ENCODE results near the gene SUN5. TPM values are rescaled to one million over a fixed set of nuclear protein-coding genes. Genes with fewer than 3 reads are reported as not detected.
"Not testable (repeated sequence)": the region's sequence is repeated elsewhere in the genome, so short reads cannot be mapped to it uniquely, and the experiment has no call there.

SUN5 gene
- polyA plus RNA-seq, 2 of the 4 experiments (the other 2 are of a cell fraction): not detected

DNA sequence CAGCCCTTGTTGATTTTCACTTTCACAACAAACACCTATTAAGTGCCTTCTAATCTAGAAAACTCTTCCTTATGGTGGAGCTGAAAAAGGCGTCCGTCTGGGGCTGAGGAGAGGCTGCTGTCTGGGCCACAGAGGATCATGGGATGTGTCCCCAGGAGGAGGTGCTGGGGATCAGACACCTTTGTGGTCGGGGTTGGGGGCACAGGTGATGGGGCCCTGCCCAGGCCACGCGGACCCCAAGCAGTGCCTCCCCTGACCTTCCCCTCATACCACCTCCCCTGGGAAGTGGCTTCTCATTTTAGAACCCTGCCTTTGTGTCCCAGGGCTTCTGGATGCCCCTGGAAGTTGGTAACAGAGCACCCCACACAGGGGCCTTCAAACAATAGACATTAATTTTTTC, 41.1 kb downstream of the SUN5 start:
- H3K4me1 ChIP-seq: no peaks in the 10 kb centered on the region
- no peak for TF ChIP-seq POLR2AphosphoS2 (conservative IDR thresholded peaks at IDR 0.05; ENCODE audit: low read length)
- H3K9me3 ChIP-seq: no peaks in the 10 kb centered on the region
- FAIRE-seq (no peak), ATAC-seq (no peak), DNase-seq (ENCODE audit: low read depth in 1 of 2, low spot score in 1 of 2) (no peak)
- no peak overlapping the region for H3K4me2 ChIP-seq
- WGBS (ENCODE audit: missing lambda C conversion rate): 56% methylated on average over 5 of the region's 5 CpGs
- H3K27ac ChIP-seq: no peak overlapping the region
- H3K4me3 ChIP-seq: no peak overlapping the region
- ChIA-PET CTCF (interaction anchor here (0.6 to 1.0 kb wide), 2 partner anchors 10 to 42 kb away, joined by 3 read pairs; no protein-coding TSS in a partner anchor), POLR2A (no interaction called here)

DNA sequence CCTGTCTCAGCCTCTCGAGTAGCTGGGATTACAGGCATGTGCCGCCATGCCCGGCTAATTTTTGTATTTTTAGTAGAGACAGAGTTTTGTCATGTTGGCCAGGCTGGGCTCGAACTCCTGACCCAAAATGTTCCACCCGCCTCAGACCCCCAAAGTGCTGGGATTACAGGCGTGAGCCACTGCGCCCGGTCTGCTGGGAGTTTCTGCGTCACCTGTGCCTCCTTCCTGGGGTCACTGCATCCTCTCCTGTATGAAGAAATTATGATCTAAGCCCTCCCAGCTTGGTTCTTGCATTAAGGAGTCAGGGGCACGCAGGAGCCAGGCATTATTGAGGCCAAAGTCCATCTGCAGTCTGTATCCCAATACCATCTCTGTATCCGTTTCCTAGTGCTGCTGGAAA, 41.6 kb downstream of the SUN5 start:
- H3K27ac ChIP-seq; DNase-seq (ENCODE audit: low read depth in 1 of 2, low spot score in 1 of 2); ATAC-seq; POLR2A ChIA-PET; H3K4me3 ChIP-seq; H3K4me1 ChIP-seq; H3K9me3 ChIP-seq; H3K4me2 ChIP-seq; FAIRE-seq: not testable (repeated sequence)
- CTCF ChIA-PET: interaction anchor here (0.6 kb wide), 1 partner anchor 41 kb away, joined by 3 read pairs; no protein-coding TSS in a partner anchor
- 52% methylated on average over 11 of the region's 11 CpGs for WGBS (ENCODE audit: missing lambda C conversion rate)

DNA sequence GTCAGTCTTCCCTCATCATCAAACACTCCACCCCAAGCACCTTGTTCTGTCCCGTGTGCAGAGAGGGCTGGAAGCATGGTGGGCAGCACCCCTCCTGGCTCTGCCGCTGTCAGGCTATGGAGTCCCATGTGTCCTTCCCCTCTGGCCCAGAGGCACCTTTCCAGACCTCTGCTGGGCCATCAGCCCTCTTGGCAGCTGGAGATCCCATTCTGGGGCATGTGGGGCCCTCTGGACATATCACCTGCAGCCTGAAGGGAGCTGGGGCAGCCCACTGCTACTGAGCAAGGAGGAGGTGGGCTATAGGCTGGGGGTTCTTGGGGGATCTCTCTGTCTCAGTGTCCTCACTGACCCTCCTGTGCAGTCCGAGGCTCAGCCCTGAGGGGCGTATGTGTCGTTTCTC, 42.2 kb downstream of the SUN5 start:
- TF ChIP-seq, protein P1, sequence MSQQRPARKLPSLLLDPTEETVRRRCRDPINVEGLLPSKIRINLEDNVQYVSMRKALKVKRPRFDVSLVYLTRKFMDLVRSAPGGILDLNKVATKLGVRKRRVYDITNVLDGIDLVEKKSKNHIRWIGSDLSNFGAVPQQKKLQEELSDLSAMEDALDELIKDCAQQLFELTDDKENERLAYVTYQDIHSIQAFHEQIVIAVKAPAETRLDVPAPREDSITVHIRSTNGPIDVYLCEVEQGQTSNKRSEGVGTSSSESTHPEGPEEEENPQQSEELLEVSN (IDR thresholded peaks at IDR 0.05; ENCODE audit: borderline replicate concordance, low read depth): no peak
- TF ChIP-seq, protein P2, sequence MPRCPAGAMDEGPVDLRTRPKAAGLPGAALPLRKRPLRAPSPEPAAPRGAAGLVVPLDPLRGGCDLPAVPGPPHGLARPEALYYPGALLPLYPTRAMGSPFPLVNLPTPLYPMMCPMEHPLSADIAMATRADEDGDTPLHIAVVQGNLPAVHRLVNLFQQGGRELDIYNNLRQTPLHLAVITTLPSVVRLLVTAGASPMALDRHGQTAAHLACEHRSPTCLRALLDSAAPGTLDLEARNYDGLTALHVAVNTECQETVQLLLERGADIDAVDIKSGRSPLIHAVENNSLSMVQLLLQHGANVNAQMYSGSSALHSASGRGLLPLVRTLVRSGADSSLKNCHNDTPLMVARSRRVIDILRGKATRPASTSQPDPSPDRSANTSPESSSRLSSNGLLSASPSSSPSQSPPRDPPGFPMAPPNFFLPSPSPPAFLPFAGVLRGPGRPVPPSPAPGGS (IDR thresholded peaks at IDR 0.05): no peak
- TF ChIP-seq EP300 (IDR thresholded peaks at IDR 0.05) (no peak), HOXA7 (CRISPR knock-in tag; IDR thresholded peaks at IDR 0.05) (no peak), CEBPB (IDR thresholded peaks at IDR 0.05) (no peak), ZSCAN20 (CRISPR knock-in tag; IDR thresholded peaks at IDR 0.05) (no peak), POLR2A (IDR thresholded peaks at IDR 0.05; ENCODE audit: low read length) (no peak), FOSL2 (IDR thresholded peaks at IDR 0.05) (no peak), FOSL2 (CRISPR knock-in tag; IDR thresholded peaks at IDR 0.05) (no peak), KDM1A (IDR thresholded peaks at IDR 0.05; ENCODE audit: low read depth) (no peak)
- TF ChIP-seq, protein P3, sequence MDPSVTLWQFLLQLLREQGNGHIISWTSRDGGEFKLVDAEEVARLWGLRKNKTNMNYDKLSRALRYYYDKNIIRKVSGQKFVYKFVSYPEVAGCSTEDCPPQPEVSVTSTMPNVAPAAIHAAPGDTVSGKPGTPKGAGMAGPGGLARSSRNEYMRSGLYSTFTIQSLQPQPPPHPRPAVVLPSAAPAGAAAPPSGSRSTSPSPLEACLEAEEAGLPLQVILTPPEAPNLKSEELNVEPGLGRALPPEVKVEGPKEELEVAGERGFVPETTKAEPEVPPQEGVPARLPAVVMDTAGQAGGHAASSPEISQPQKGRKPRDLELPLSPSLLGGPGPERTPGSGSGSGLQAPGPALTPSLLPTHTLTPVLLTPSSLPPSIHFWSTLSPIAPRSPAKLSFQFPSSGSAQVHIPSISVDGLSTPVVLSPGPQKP (IDR thresholded peaks at IDR 0.05; ENCODE audit: low read depth, low read length): no peak
- TF ChIP-seq, protein P4, sequence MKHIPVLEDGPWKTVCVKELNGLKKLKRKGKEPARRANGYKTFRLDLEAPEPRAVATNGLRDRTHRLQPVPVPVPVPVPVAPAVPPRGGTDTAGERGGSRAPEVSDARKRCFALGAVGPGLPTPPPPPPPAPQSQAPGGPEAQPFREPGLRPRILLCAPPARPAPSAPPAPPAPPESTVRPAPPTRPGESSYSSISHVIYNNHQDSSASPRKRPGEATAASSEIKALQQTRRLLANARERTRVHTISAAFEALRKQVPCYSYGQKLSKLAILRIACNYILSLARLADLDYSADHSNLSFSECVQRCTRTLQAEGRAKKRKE (CRISPR knock-in tag; IDR thresholded peaks at IDR 0.05; ENCODE audit: low read depth): no peak
- TF ChIP-seq, protein P5, sequence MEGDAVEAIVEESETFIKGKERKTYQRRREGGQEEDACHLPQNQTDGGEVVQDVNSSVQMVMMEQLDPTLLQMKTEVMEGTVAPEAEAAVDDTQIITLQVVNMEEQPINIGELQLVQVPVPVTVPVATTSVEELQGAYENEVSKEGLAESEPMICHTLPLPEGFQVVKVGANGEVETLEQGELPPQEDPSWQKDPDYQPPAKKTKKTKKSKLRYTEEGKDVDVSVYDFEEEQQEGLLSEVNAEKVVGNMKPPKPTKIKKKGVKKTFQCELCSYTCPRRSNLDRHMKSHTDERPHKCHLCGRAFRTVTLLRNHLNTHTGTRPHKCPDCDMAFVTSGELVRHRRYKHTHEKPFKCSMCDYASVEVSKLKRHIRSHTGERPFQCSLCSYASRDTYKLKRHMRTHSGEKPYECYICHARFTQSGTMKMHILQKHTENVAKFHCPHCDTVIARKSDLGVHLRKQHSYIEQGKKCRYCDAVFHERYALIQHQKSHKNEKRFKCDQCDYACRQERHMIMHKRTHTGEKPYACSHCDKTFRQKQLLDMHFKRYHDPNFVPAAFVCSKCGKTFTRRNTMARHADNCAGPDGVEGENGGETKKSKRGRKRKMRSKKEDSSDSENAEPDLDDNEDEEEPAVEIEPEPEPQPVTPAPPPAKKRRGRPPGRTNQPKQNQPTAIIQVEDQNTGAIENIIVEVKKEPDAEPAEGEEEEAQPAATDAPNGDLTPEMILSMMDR (IDR thresholded peaks at IDR 0.05): no peak
- peaks cover 10% of the 10 kb centered on the region; the same call in 1 of the 3 replicates for H3K9me3 ChIP-seq
- 36% methylated on average over 5 of the region's 5 CpGs for WGBS (ENCODE audit: missing lambda C conversion rate)
- CTCF ChIA-PET: no interaction called here
- no peaks in the 10 kb centered on the region for H3K4me1 ChIP-seq
- no peak overlapping the region for H3K4me3 ChIP-seq
- ATAC-seq (no peak), FAIRE-seq (no peak), DNase-seq (ENCODE audit: low read depth in 1 of 2, low spot score in 1 of 2) (no peak)
- no peak overlapping the region for H3K27ac ChIP-seq
- no peak overlapping the region for H3K4me2 ChIP-seq
- POLR2A ChIA-PET: no interaction called here

Data from A549 (cell line).